Thyroid gland (tissue), 4 donors: ENCODE data around the gene PDE3B. TPM values are rescaled to one million over a fixed set of nuclear protein-coding genes. Genes with fewer than 3 reads are reported as not detected.
A peak's percentile ranks its signal among the peaks of the same experiment; 100 is the strongest.

Experiments used
- DNase-seq, 2 donors: peaks; one replicate each; pipeline ENCODE4 v3.0.0-alpha.2; 2019
- H3K27ac ChIP-seq, 3 donors: fragments of 200-600 bp; sonication (generic); 1 replicate in 2 of 3; 2 replicates in 1 of 3; pipeline ENCODE4 v1.5.1; 2016 to 2019; ENCODE audit warnings: mild to moderate bottlenecking in 1 of 3, moderate library complexity in 1 of 3
- H3K27me3 ChIP-seq: fragments of 200-600 bp; sonication (generic); one replicate; pipeline ENCODE4 v1.5.1; 2019
- H3K36me3 ChIP-seq, 2 donors: fragments of 200-600 bp; sonication (generic); one replicate each; pipeline ENCODE4 v1.5.1; 2016 to 2019
- H3K4me1 ChIP-seq, 2 donors: fragments of 200-600 bp; sonication (generic); one replicate each; pipeline ENCODE4 v1.5.1; 2017 to 2019
- H3K4me3 ChIP-seq, 3 donors: fragments of 200-600 bp; sonication (generic); replicated peaks in 1 of 3; 1 replicate in 2 of 3; 2 replicates in 1 of 3; pipeline ENCODE4 v1.5.1; 2016; ENCODE audit warnings: mild to moderate bottlenecking in 1 of 3
- H3K9me3 ChIP-seq: fragments of 200-600 bp; sonication (generic); one replicate; pipeline ENCODE4 v1.5.1; 2017
- CTCF ChIP-seq, 6 experiments: fragments of 200-600 bp in 3 of 6; fragments of 450-650 bp in 3 of 6; sonication (generic) in 3 of 6; IDR thresholded peaks; one replicate each; pipeline ENCODE4 v1.5.1; 2016 to 2019; ENCODE audit warnings: antibody characterized with exemption in 6 of 6, mild to moderate bottlenecking in 2 of 6, inconsistent platforms in 1 of 6, moderate library complexity in 1 of 6
- POLR2A ChIP-seq, 2 donors: fragments of 450-650 bp; IDR thresholded peaks; one replicate each; pipeline ENCODE4 v1.6.1; 2017; ENCODE audit warnings: antibody characterized with exemption in 2 of 2, mild to moderate bottlenecking in 2 of 2, moderate library complexity in 1 of 2
- WGBS, 2 donors: methylation state at CpG; one replicate each; pipeline ENCODE4 v1.1.5; 2017; 5-methylcytosine and 5-hydroxymethylcytosine counted together
- intact Hi-C: fragments of 100-400 bp; cut with DNase I; formaldehyde crosslinking; loops from one replicate; pipeline ENCODE4 v1.15.1; 2023
- total RNA-seq, 4 donors: library from RNA; depleted of rRNA; stranded (reverse); fragments of >200 nt; gene quantifications; one replicate each; pipeline ENCODE4 v1.2.3, GENCODE V29; 2016

The PDE3B gene
- total RNA-seq, 4 donors from 2014 or later: 2.0 to 3.9 (median 3.2) TPM

- 4 to 6% methylated on average over 21 to 36 of the region's 67 CpGs for WGBS, 2 donors
These were observed 247.8 kb downstream of the PDE3B start for GRCh38 chr11:14891143-14892035.

GRCh38 chr11:14892036-14892556 is 248.5 kb downstream of the PDE3B start, which contains the start of gene CYP2R1:
Gene CYP2R1, minus strand, starts transcription at chr11:14892231. Its CDS starts 26 bp downstream, at chr11:14892205.
- Histone ChIP-seq H3K36me3 (no peaks in the 10 kb centered on the region), H3K4me3 (peak within 1 kb of the TSS; percentile 22 to 79 (median 38)), H3K27ac (peak within 1 kb of the TSS; percentile 81 to 96 (median 89)), H3K9me3 (no peaks in the 10 kb centered on the region), H3K4me1 (peaks cover 7 to 9% of the 10 kb centered on the region in 2 donors), H3K27me3 (no peaks in the 10 kb centered on the region)
- WGBS, 2 donors: 0 to 1% methylated on average over 6 to 15 of the region's 36 CpGs
- intact Hi-C loops: loop anchor here (5.0 kb wide), 1 partner anchor 370 kb away; the partner anchor contains the start of gene PSMA1
- peak; percentile 94 to 96 for DNase-seq
- no peak for TF ChIP-seq CTCF (IDR thresholded peaks at IDR 0.05)
- TF ChIP-seq POLR2A (IDR thresholded peaks at IDR 0.05): peak in 1 of 2 donors; percentile 64

More at GRCh38 chr11:14891143-14892035, 247.8 kb downstream of the PDE3B start:
- no peaks in the 10 kb centered on the region for H3K27me3 ChIP-seq
- peak; percentile 86 to 90 for DNase-seq
- intact Hi-C loops: loop anchor here (5.0 kb wide), 1 partner anchor 369 kb away; the partner anchor contains the start of gene PSMA1
- H3K4me3 ChIP-seq: peak overlapping the region; percentile 22 to 79 (median 38)
- peak overlapping the region; percentile 81 to 96 (median 89) for H3K27ac ChIP-seq
- no peaks in the 10 kb centered on the region for H3K36me3 ChIP-seq
- H3K9me3 ChIP-seq: no peaks in the 10 kb centered on the region
- peaks cover 7 to 9% of the 10 kb centered on the region in 2 donors for H3K4me1 ChIP-seq
- TF ChIP-seq CTCF (IDR thresholded peaks at IDR 0.05): peak in 1 of 6 experiments; percentile 19
- peak in 1 of 2 donors; percentile 58 for TF ChIP-seq POLR2A (IDR thresholded peaks at IDR 0.05)

GRCh38 chr11:14892577-14892976 is 249.0 kb downstream of the PDE3B start:
- no peaks in the 10 kb centered on the region for H3K9me3 ChIP-seq
- peak overlapping the region in 1 of 3 donors; percentile 79 for H3K4me3 ChIP-seq
- TF ChIP-seq POLR2A (IDR thresholded peaks at IDR 0.05) (no peak), CTCF (IDR thresholded peaks at IDR 0.05) (no peak)
- peaks cover 7 to 9% of the 10 kb centered on the region in 2 donors for H3K4me1 ChIP-seq
- no peaks in the 10 kb centered on the region for H3K36me3 ChIP-seq
- peak overlapping the region in 1 of 3 donors; percentile 96 for H3K27ac ChIP-seq
- DNase-seq: no peak
- intact Hi-C loops: loop anchor here (5.0 kb wide), 1 partner anchor 370 kb away; the partner anchor contains the start of gene PSMA1
- 88% methylated on average over 2 of the region's 2 CpGs for WGBS, 2 donors
- H3K27me3 ChIP-seq: no peaks in the 10 kb centered on the region

- 68 to 71% methylated on average over 5 of the region's 5 CpGs for WGBS, 2 donors
- H3K9me3 ChIP-seq: no peaks in the 10 kb centered on the region
- H3K36me3 ChIP-seq: no peaks in the 10 kb centered on the region
- peaks cover 5 to 7% of the 10 kb centered on the region in 2 donors for H3K4me1 ChIP-seq
- no peak for DNase-seq
- no peak for TF ChIP-seq POLR2A (IDR thresholded peaks at IDR 0.05)
- no peak for TF ChIP-seq CTCF (IDR thresholded peaks at IDR 0.05)
- no peak overlapping the region for H3K4me3 ChIP-seq
- intact Hi-C loops: loop anchor here (5.0 kb wide), 1 partner anchor 373 kb away; the partner anchor contains the start of gene PSMA1
- H3K27me3 ChIP-seq: no peaks in the 10 kb centered on the region
- no peak overlapping the region for H3K27ac ChIP-seq
These were observed 251.3 kb downstream of the PDE3B start for GRCh38 chr11:14894657-14895598.
